ENCODE data around the gene CD1D. TPM values are rescaled to one million over a fixed set of nuclear protein-coding genes. Genes with fewer than 3 reads are reported as not detected.

CD1D gene
- total RNA-seq, 4 donors from 2014 or later, result 0.26 to 2.0 (median 1.1) TPM

- intact Hi-C loops (cut with DNase I), result loop anchor here (5.0 kb wide), 2 partner anchors 797 to 872 kb away; no protein-coding TSS in a partner anchor
Observed at GRCh38 chr1:158199849-158200248, 19.2 kb downstream of the CD1D start.

GRCh38 chr1:158200527-158200926, 19.8 kb downstream of the CD1D start:
- Histone ChIP-seq H3K36me3 (no peaks in the 10 kb centered on the region), H3K27ac (replicated peaks in 1 of 4) (no peak overlapping the region), H3K4me1 (peaks cover 0 to 10% (median 0%) of the 10 kb centered on the region in 4 donors), H3K4me3 (no peak overlapping the region), H3K27me3 (peaks cover 0 to 17% (median 0%) of the 10 kb centered on the region in 4 donors), H3K9me3 (no peaks in the 10 kb centered on the region)
- WGBS, result 74% methylated on average over 1 of the region's 1 CpG
- TF ChIP-seq EP300 (IDR thresholded peaks at IDR 0.05), result no peak
- DNase-seq (ENCODE audit: extremely low spot score), result no peak
- intact Hi-C loops (cut with DNase I), result loop anchor here (5.0 kb wide), 2 partner anchors 797 to 872 kb away; no protein-coding TSS in a partner anchor

More at GRCh38 chr1:158199849-158200248, 19.2 kb downstream of the CD1D start:
- no peak overlapping the region for H3K4me3 ChIP-seq
- no peaks in the 10 kb centered on the region for H3K9me3 ChIP-seq
- WGBS, result 56% methylated on average over 5 of the region's 5 CpGs
- H3K4me1 ChIP-seq, result peaks cover 0 to 10% (median 0%) of the 10 kb centered on the region in 4 donors
- TF ChIP-seq EP300 (IDR thresholded peaks at IDR 0.05), result no peak
- no peaks in the 10 kb centered on the region for H3K36me3 ChIP-seq
- no peak for DNase-seq (ENCODE audit: extremely low spot score)
- no peak overlapping the region for H3K27ac ChIP-seq (replicated peaks in 1 of 4)
- H3K27me3 ChIP-seq, result peaks cover 0 to 17% (median 0%) of the 10 kb centered on the region in 4 donors

DNA sequence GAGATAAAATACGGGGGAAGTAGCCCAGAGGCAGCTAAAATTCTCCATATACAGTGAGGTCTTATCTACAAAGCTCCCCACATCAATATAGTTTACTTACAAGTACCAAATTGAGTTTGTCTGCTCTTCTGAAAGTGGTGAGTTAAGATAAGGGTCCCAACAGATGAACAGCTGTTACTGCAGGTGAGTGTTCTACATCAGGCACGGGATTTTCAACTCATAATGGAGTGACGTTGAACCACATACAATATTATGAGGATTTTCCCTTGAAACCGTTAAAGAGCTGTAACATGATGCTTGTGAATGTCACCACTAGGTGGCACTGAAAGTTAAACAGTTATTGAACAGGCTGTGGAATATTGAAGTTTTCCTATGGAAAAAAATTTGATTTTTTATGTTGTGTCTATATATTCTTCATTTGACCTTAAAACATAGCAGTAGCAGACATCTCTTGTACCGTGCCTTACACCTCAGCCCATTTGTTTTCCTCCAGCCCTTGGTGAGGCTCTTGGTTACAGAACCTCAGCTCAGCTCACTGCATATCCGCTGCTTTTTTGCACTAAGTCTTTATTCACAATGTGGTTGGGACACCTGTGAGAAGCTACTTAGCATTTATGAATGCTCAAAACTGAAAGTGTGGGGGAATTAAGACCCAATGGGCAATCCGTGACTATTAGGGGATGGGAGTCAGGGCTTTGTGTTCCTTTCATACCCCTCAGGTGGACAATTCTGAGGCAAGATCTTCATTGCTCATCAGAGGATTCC, 23.2 kb downstream of the CD1D start:
- 23% methylated on average over 7 of the region's 7 CpGs for WGBS
- H3K4me3 ChIP-seq, result no peak overlapping the region
- DNase-seq (ENCODE audit: extremely low spot score), result no peak
- intact Hi-C loops (cut with DNase I), result loop anchor here (5.0 kb wide), 2 partner anchors 793 to 868 kb away; no protein-coding TSS in a partner anchor
- H3K9me3 ChIP-seq, result no peaks in the 10 kb centered on the region
- H3K4me1 ChIP-seq, result peaks cover 0 to 10% (median 0%) of the 10 kb centered on the region in 4 donors
- H3K27ac ChIP-seq (replicated peaks in 1 of 4), result no peak overlapping the region
- TF ChIP-seq CTCF (IDR thresholded peaks at IDR 0.05) (peak; percentile 57 to 79 (median 79)), POLR2A (IDR thresholded peaks at IDR 0.05; ENCODE audit: low read depth) (no peak), POLR2AphosphoS5 (IDR thresholded peaks at IDR 0.05) (no peak), EP300 (IDR thresholded peaks at IDR 0.05) (no peak)
- peaks cover 0 to 17% (median 0%) of the 10 kb centered on the region in 4 donors for H3K27me3 ChIP-seq
- H3K36me3 ChIP-seq, result no peaks in the 10 kb centered on the region

DNA sequence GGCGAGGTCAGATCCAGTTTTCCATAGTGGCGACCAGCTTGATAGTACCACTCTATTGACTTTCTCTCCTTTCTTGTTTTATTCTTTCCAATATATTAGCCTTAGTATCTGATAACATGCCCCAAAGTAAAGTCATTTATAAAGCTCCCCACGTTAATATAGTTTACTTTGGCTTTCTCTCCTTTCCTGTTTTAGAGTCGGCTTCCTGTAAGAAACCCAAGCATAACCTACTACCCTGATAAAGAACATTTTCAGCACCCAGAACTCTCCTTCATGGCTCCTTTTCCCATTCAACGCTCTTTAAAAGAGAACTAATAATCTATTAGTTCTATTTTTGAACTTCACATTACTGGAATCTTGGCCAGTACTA, 23.7 kb downstream of the CD1D start:
- Histone ChIP-seq H3K4me1 (peaks cover 0 to 10% (median 0%) of the 10 kb centered on the region in 4 donors), H3K27me3 (peaks cover 0 to 12% (median 0%) of the 10 kb centered on the region in 4 donors), H3K27ac (replicated peaks in 1 of 4) (no peak overlapping the region), H3K36me3 (no peaks in the 10 kb centered on the region), H3K9me3 (no peaks in the 10 kb centered on the region), H3K4me3 (no peak overlapping the region)
- TF ChIP-seq EP300 (IDR thresholded peaks at IDR 0.05) (no peak), CTCF (IDR thresholded peaks at IDR 0.05) (no peak), POLR2A (IDR thresholded peaks at IDR 0.05; ENCODE audit: low read depth) (no peak), POLR2AphosphoS5 (IDR thresholded peaks at IDR 0.05) (no peak)
- intact Hi-C loops (cut with DNase I), result loop anchor here (5.0 kb wide), 2 partner anchors 793 to 868 kb away; no protein-coding TSS in a partner anchor
- DNase-seq (ENCODE audit: extremely low spot score), result no peak
- WGBS, result 53% methylated on average over 5 of the region's 5 CpGs

DNA sequence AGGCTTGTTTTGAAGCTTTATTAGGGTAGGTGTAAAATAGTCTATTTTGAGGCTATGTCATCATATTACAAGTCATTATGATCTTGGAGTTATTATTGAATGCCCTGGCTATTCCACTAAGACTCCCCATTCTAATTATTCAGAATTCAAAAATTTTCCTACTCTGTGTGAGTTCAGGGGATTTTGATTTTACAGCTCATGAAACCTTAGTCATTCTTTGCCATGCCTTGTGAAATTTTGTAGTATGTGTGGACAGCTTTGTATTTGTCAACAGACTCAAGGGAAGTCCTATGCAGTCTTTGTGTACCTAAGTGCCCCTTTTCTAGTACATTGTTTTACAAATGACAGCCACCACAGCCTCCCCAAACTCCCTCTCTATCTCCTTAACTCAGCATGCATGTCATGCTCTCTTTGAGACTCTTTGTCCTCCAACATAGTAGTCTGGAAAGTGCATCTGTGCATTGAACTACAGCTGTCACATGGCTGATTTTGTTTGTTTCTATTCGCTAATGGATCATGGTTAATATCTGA, 28.0 kb downstream of the CD1D start:
- intact Hi-C loops (cut with DNase I), result no loop called here
- Histone ChIP-seq H3K9me3 (no peaks in the 10 kb centered on the region), H3K36me3 (no peaks in the 10 kb centered on the region), H3K27me3 (peaks cover 0 to 21% (median 0%) of the 10 kb centered on the region in 4 donors), H3K27ac (replicated peaks in 1 of 4) (no peak overlapping the region), H3K4me1 (peaks cover 0 to 9% (median 0%) of the 10 kb centered on the region in 4 donors), H3K4me3 (no peak overlapping the region)
- TF ChIP-seq EP300 (IDR thresholded peaks at IDR 0.05), result no peak
- TF ChIP-seq CTCF (IDR thresholded peaks at IDR 0.05), result no peak
- TF ChIP-seq POLR2A (IDR thresholded peaks at IDR 0.05; ENCODE audit: low read depth), result no peak
- no peak for TF ChIP-seq POLR2AphosphoS5 (IDR thresholded peaks at IDR 0.05)
- no peak for DNase-seq (ENCODE audit: extremely low spot score)
- WGBS, result 76% methylated on average over 1 of the region's 1 CpG

Measured in esophagus muscularis mucosa (tissue), 4 donors.